PC-9 (cell line): ENCODE measurements around the gene EMD. TPM values are rescaled to one million over a fixed set of nuclear protein-coding genes. Genes with fewer than 3 reads are reported as not detected.

Experiments used
- BruUV-seq: library from RNA; stranded (reverse); fragments of 400-500 nt; replicated peaks from 2 replicates; lab custom pipeline; 2021; lab: Mats Ljungman, UMichigan
- CTCF ChIA-PET: fragments of 300-600 bp; sonication (Branson Sonifier 250); formaldehyde crosslinking; loops from one replicate; lab custom pipeline; 2022; ENCODE audit warnings: antibody characterized with exemption; lab: Charles Lee
- POLR2A ChIA-PET: fragments of 300-600 bp; sonication (Branson Sonifier 250); formaldehyde crosslinking; loops from one replicate; lab custom pipeline; 2022; ENCODE audit warnings: antibody characterized with exemption; ENCODE audit not compliant: unreplicated experiment; lab: Charles Lee
- DNase-seq, 2 experiments: peaks; one replicate each; pipeline versions ENCODE4 v3.0.0 to v3.0.0-alpha.2; 2015 to 2022; ENCODE audit warnings: mixed read lengths in 1 of 2
- H2AFZ ChIP-seq: fragments of 200-600 bp; sonication (generic); 2 replicates; pipeline ENCODE4 v1.8.1; 2017; ENCODE audit warnings: antibody characterized with exemption
- H3F3A ChIP-seq: fragments of 200-600 bp; sonication (generic); 2 replicates; pipeline ENCODE4 v1.8.1; 2017; ENCODE audit warnings: antibody characterized with exemption, mild to moderate bottlenecking, low read depth; ENCODE audit not compliant: insufficient read depth
- H3K27ac ChIP-seq: fragments of 200-600 bp; sonication (generic); 2 replicates; pipeline ENCODE4 v1.6.1; 2016; ENCODE audit warnings: mixed run types
- H3K27me3 ChIP-seq: fragments of 200-600 bp; sonication (generic); 2 replicates; pipeline ENCODE4 v1.6.1; 2016; ENCODE audit warnings: low read depth, mixed run types; ENCODE audit not compliant: insufficient read depth
- H3K36me3 ChIP-seq: fragments of 200-600 bp; sonication (generic); 2 replicates; pipeline ENCODE4 v1.6.1; 2016; ENCODE audit warnings: low read depth, mixed run types
- H3K4me1 ChIP-seq: fragments of 200-600 bp; sonication (generic); replicated peaks from 2 replicates; pipeline ENCODE4 v1.6.1; 2016; ENCODE audit warnings: mixed run types; ENCODE audit not compliant: insufficient read depth
- H3K4me2 ChIP-seq: fragments of 200-600 bp; sonication (generic); 2 replicates; pipeline ENCODE4 v1.6.1; 2017; ENCODE audit warnings: mixed run types
- H3K4me3 ChIP-seq: fragments of 200-600 bp; sonication (generic); 2 replicates; pipeline ENCODE4 v1.6.1; 2016; ENCODE audit warnings: mixed run types
- H3K79me2 ChIP-seq: fragments of 200-600 bp; sonication (generic); 2 replicates; pipeline ENCODE4 v1.6.1; 2017; ENCODE audit warnings: low read depth, mixed run types
- H3K9me2 ChIP-seq: fragments of 200-600 bp; sonication (generic); 2 replicates; pipeline ENCODE4 v1.8.1; 2017; ENCODE audit warnings: mild to moderate bottlenecking; ENCODE audit not compliant: insufficient read depth
- H3K9me3 ChIP-seq: fragments of 200-600 bp; sonication (generic); 2 replicates; pipeline ENCODE4 v1.8.1; 2016; ENCODE audit warnings: low read depth; ENCODE audit not compliant: insufficient read depth
- H4K20me1 ChIP-seq: fragments of 200-600 bp; sonication (generic); 2 replicates; pipeline ENCODE4 v1.8.1; 2017; ENCODE audit not compliant: insufficient read depth
- CTCF ChIP-seq: fragments of 200-600 bp; sonication (generic); conservative IDR thresholded peaks from 2 replicates; pipeline ENCODE4 v1.6.1; 2017; ENCODE audit warnings: mixed run types, antibody characterized with exemption, mild to moderate bottlenecking, moderate library complexity
- EZH2 ChIP-seq: fragments of 200-600 bp; sonication (generic); IDR thresholded peaks from 2 replicates; pipeline ENCODE4 v1.8.0; 2017; ENCODE audit warnings: antibody characterized with exemption, low read depth
- intact Hi-C: fragments of 100-400 bp; cut with micrococcal nuclease; formaldehyde crosslinking; loops from one replicate; pipeline ENCODE4 v1.10.0; 2022; ENCODE audit not compliant: unreplicated experiment
- total RNA-seq: library from RNA; stranded (reverse); gene quantifications from 2 replicates; pipeline ENCODE4 v1.2.3, GENCODE V29; 2021

EMD gene
- total RNA-seq, 1 experiment from 2014 or later, result 164 TPM

DNA sequence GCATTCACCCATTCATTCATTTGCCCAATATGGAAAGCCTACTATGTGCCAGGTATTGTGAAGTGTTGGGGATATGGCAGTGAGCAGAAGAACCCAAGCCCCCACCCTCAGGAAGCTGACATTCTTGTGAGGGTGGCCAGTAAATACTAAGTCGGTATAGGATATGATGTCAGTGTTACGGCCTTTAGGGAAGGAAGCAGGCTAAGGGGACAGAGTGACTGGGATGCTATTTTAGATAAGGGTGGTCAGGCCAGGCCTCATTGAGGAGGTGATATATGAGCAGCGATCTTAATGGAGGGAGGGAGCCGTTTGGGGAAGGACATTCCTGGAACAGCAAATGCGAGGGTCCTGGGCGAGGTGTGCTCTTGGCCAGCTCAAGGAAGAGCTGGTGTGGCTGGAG is 51.4 kb downstream of the EMD start:
- Histone ChIP-seq H3K36me3 (no peaks in the 10 kb centered on the region), H3K27me3 (no peaks in the 10 kb centered on the region), H3K4me3 (no peak overlapping the region), H3K27ac (no peak overlapping the region), H3K4me1 (peaks cover 6% of the 10 kb centered on the region), H3K4me2 (peak overlapping the region; percentile 2; the same call in 1 of the 2 replicates), H3K79me2 (peaks cover 19% of the 10 kb centered on the region), H3K9me3 (no peaks in the 10 kb centered on the region), H3K9me2 (no peaks in the 10 kb centered on the region), H3F3A (no peaks in the 10 kb centered on the region), H4K20me1 (no peaks in the 10 kb centered on the region), H2AFZ (no peak overlapping the region)
- CTCF ChIA-PET, result no interaction called here
- no TSS peak for BruUV-seq
- no peak for DNase-seq
- no peak for TF ChIP-seq CTCF
- no peak for TF ChIP-seq EZH2
- POLR2A ChIA-PET, result no interaction called here
- intact Hi-C loops, result no loop called here

DNA sequence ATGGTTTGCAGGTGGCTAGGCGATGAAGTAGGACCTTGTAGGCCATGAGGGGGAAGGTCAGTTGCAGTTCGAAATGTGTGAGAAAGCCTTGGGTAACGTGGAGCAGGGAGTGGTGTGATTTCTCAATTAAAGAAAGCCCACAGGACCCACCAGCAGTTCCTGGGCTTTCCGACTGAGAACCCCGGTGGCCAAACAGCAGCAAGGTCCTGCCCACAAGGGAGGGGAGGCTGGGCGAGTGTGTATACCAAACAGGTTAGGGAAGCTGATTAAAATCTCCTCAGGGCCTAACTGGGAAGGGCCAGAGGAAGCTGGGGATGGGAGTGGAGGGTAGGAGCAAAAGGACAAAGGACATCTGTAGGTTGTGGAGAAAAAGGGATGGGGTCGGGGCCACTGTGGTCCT is 51.8 kb downstream of the EMD start:
- no peak for TF ChIP-seq CTCF
- no peak for TF ChIP-seq EZH2
- H3F3A ChIP-seq, result no peaks in the 10 kb centered on the region; the same call in 1 of the 2 replicates
- no TSS peak for BruUV-seq
- POLR2A ChIA-PET, result interaction anchor here (0.6 kb wide), 1 partner anchor 293 kb away, joined by 3 read pairs; no protein-coding TSS in a partner anchor
- no peak overlapping the region for H2AFZ ChIP-seq
- H3K9me3 ChIP-seq, result no peaks in the 10 kb centered on the region
- intact Hi-C loops, result no loop called here
- H3K9me2 ChIP-seq, result no peaks in the 10 kb centered on the region
- CTCF ChIA-PET, result no interaction called here
- peaks cover 6% of the 10 kb centered on the region for H3K4me1 ChIP-seq
- peaks cover 19% of the 10 kb centered on the region for H3K79me2 ChIP-seq
- no peaks in the 10 kb centered on the region for H4K20me1 ChIP-seq
- no peaks in the 10 kb centered on the region for H3K27me3 ChIP-seq
- no peak overlapping the region for H3K4me3 ChIP-seq
- DNase-seq, result peak in 1 of 2 experiments; percentile 27
- no peaks in the 10 kb centered on the region for H3K36me3 ChIP-seq
- no peak overlapping the region for H3K27ac ChIP-seq
- H3K4me2 ChIP-seq, result peak overlapping the region; percentile 2; the same call in 1 of the 2 replicates

Other genes starting within 250 kb of the EMD start
- gene OPN1LW, start 235.1 kb upstream of the EMD start, total RNA-seq, result not detected in 2 replicates
- not detected in 2 replicates for gene OPN1MW, start 196.7 kb upstream of the EMD start, total RNA-seq
- not detected in 2 replicates for gene OPN1MW2, start 159.5 kb upstream of the EMD start, total RNA-seq
- gene OPN1MW3, start 121.7 kb upstream of the EMD start, total RNA-seq, result not detected in 2 replicates
- not detected in 2 replicates for gene TEX28, start 84.2 kb upstream of the EMD start, total RNA-seq
- not detected in 2 replicates for gene TKTL1, start 83.5 kb upstream of the EMD start, total RNA-seq
- 1,841 and 2,308 TPM in 2 replicates for gene FLNA, start 4.7 kb upstream of the EMD start, total RNA-seq
- gene RPL10, start 19.1 kb downstream of the EMD start, total RNA-seq, result 3,447 and 3,685 TPM in 2 replicates
- 25.9 and 28.3 TPM in 2 replicates for gene DNASE1L1, start 30.0 kb downstream of the EMD start, total RNA-seq
- gene TAFAZZIN, start 32.2 kb downstream of the EMD start, total RNA-seq, result 95.8 and 134 TPM in 2 replicates
- 112 and 119 TPM in 2 replicates for gene ATP6AP1, start 49.4 kb downstream of the EMD start, total RNA-seq
- 116 and 123 TPM in 2 replicates for gene GDI1, start 57.9 kb downstream of the EMD start, total RNA-seq
- gene FAM50A, start 64.8 kb downstream of the EMD start, total RNA-seq, result 82.1 and 89.4 TPM in 2 replicates
- gene PLXNA3, start 79.0 kb downstream of the EMD start, total RNA-seq, result 109 and 124 TPM in 2 replicates
- 63.9 and 82.5 TPM in 2 replicates for gene LAGE3, start 100.0 kb downstream of the EMD start, total RNA-seq
- gene UBL4A, start 107.3 kb downstream of the EMD start, total RNA-seq, result 80.7 and 81.6 TPM in 2 replicates
- 38.3 and 54.9 TPM in 2 replicates for gene SLC10A3, start 111.3 kb downstream of the EMD start, total RNA-seq
- 60.3 and 69.3 TPM in 2 replicates for gene FAM3A, start 136.9 kb downstream of the EMD start, total RNA-seq
- 987 and 1,283 TPM in 2 replicates for gene G6PD, start 167.6 kb downstream of the EMD start, total RNA-seq
- gene IKBKG, start 168.3 kb downstream of the EMD start, total RNA-seq, result 68.3 and 69.4 TPM in 2 replicates
- not detected in 2 replicates for gene CTAG1A, start 205.8 kb downstream of the EMD start, total RNA-seq
- not detected in 2 replicates for gene CTAG1B, start 240.0 kb downstream of the EMD start, total RNA-seq